Testis (tissue), 3 donors: ENCODE results near the gene IL1RAPL1. TPM values are rescaled to one million over a fixed set of nuclear protein-coding genes. Genes with fewer than 3 reads are reported as not detected.

Source experiments
- DNase-seq: peaks from one replicate; pipeline ENCODE4 v3.0.0-alpha.2; 2019
- H3K27ac ChIP-seq, 2 donors: fragments of 200-600 bp; sonication (generic); one replicate each; pipeline ENCODE4 v1.5.1; 2019
- H3K27me3 ChIP-seq: fragments of 200-600 bp; sonication (generic); one replicate; pipeline ENCODE4 v1.5.1; 2019
- H3K36me3 ChIP-seq: fragments of 200-600 bp; sonication (generic); one replicate; pipeline ENCODE4 v1.5.1; 2017; ENCODE audit warnings: low read depth; ENCODE audit errors: missing control alignments
- H3K4me1 ChIP-seq: fragments of 200-600 bp; sonication (generic); one replicate; pipeline ENCODE4 v1.5.1; 2019
- H3K4me3 ChIP-seq, 2 donors: fragments of 200-600 bp; sonication (generic); one replicate each; pipeline ENCODE4 v1.5.1; 2017 to 2019
- H3K9me3 ChIP-seq: fragments of 200-600 bp; sonication (generic); one replicate; pipeline ENCODE4 v1.5.1; 2017
- CTCF ChIP-seq, 3 experiments: fragments of 450-650 bp in 2 of 3; fragments of 200-600 bp in 1 of 3; sonication (generic) in 1 of 3; IDR thresholded peaks; one replicate each; pipeline ENCODE4 v1.5.1; 2016 to 2019; ENCODE audit warnings: antibody characterized with exemption in 3 of 3, mild to moderate bottlenecking in 2 of 3, moderate library complexity in 1 of 3
- POLR2A ChIP-seq: fragments of 450-650 bp; IDR thresholded peaks from one replicate; pipeline ENCODE4 v1.6.1; 2017; ENCODE audit warnings: antibody characterized with exemption, mild to moderate bottlenecking, moderate library complexity
- WGBS, 2 donors: methylation state at CpG; one replicate each; pipeline ENCODE4 v1.1.5; 2018; 5-methylcytosine and 5-hydroxymethylcytosine counted together
- intact Hi-C: fragments of 100-400 bp; cut with DNase I; formaldehyde crosslinking; loops from one replicate; pipeline ENCODE4 v1.15.1; 2023; ENCODE audit warnings: low total_unique reads
- polyA plus RNA-seq: library from polyadenylated mRNA; stranded (reverse); fragments of 350-450 nt; fragmentation: Illumina TruSeq; extraction: RNeasy Lipid Tissue Mini Kit (QIAGEN cat#74804); gene quantifications from one replicate; pipeline ENCODE4 v1.2.3, GENCODE V29; 2014; ENCODE audit warnings: low read depth, low replicate concordance; ENCODE audit not compliant: insufficient read depth
- total RNA-seq, 2 donors: library from RNA; depleted of rRNA; stranded (reverse); fragments of >200 nt; gene quantifications; one replicate each; pipeline ENCODE4 v1.2.3, GENCODE V29; 2016

IL1RAPL1 gene
- total and polyA plus RNA-seq, 3 donors from 2014 or later = 0.13 to 0.94 (median 0.93) TPM

DNA sequence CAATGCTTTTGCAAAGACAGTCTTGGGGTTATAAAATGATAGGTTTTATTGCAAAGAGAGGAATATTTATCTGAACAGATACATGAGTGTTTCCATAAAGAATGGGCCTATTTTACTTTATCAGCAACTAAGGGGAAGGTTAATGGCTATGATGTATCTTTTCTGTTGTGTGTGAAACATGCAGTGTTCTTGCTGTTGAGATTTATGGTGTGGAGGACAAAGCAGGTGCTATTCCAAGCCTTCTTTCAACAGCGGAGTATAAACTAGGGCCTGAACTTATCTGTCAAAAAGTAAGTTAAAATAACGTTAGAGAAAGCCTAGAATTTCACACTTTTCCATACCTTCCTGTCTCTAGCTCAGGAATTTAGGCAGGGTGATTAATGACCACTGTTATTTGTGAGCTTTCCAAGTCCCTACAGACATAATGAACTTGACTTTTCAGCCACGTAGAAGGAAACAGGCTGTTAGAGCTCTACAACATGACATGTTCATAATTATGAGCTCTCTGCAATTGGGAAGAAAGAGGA is 411.4 kb downstream of the IL1RAPL1 start:
- H3K4me1 ChIP-seq = no peaks in the 10 kb centered on the region
- H3K36me3 ChIP-seq = no peaks in the 10 kb centered on the region
- intact Hi-C loops = no loop called here
- no peaks in the 10 kb centered on the region for H3K9me3 ChIP-seq
- DNase-seq = no peak
- H3K4me3 ChIP-seq = no peak overlapping the region
- H3K27me3 ChIP-seq = no peaks in the 10 kb centered on the region
- TF ChIP-seq POLR2A (no peak), CTCF (IDR thresholded peaks at IDR 0.05) (no peak)
- H3K27ac ChIP-seq = no peak overlapping the region
- WGBS, 2 donors = 51 to 58% methylated on average over 3 of the region's 3 CpGs

DNA sequence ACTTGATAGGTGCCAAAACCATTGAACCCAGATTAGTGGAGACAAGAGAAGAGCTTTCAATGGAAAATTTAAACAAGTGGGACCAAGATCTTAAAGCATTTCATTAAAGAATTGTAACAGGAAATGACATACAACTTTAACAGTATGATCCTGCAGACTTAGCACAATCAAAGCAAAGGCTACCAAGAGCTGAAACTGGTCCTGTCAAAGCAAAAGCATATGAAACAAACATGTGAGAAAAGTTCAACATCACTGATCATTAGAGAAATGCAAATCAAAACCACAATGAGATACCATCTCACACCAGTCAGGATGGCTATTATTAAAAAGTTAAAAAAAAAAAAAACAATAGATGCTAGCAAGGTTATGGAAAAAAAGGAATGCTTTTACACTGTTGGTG is 425.6 kb downstream of the IL1RAPL1 start:
- Histone ChIP-seq H3K27me3 (no peaks in the 10 kb centered on the region), H3K36me3 (no peaks in the 10 kb centered on the region), H3K4me3 (no peak overlapping the region), H3K4me1 (no peaks in the 10 kb centered on the region), H3K27ac (no peak overlapping the region), H3K9me3 (no peaks in the 10 kb centered on the region)
- intact Hi-C loops = no loop called here
- DNase-seq = no peak
- TF ChIP-seq POLR2A (no peak), CTCF (IDR thresholded peaks at IDR 0.05) (no peak)

DNA sequence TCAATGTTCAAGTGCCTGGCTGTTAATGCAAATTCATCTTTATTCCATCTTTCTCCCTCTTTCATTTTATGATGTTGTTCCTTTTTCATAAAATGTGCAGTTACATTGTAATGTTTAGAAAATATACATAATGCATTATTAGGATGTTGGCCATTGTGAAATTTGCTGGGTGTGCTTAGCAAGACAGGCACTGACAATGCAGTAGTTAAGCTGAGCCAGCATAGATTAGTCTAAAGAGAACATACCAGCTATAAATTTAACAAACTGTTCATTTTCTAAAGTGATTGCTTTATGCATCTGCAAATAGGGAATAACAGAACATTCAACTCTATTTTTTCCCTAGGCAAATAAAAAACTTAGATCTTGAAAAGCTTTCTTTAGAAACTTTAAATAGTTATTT is 436.0 kb downstream of the IL1RAPL1 start:
- no peak for DNase-seq
- Histone ChIP-seq H3K27ac (no peak overlapping the region), H3K9me3 (no peaks in the 10 kb centered on the region), H3K27me3 (no peaks in the 10 kb centered on the region), H3K4me3 (no peak overlapping the region), H3K4me1 (no peaks in the 10 kb centered on the region), H3K36me3 (no peaks in the 10 kb centered on the region)
- intact Hi-C loops = no loop called here
- TF ChIP-seq POLR2A = no peak
- TF ChIP-seq CTCF (IDR thresholded peaks at IDR 0.05) = no peak

GRCh38 chrX:29024871-29025270 is 437.6 kb downstream of the IL1RAPL1 start:
- DNase-seq = no peak
- no peaks in the 10 kb centered on the region for H3K9me3 ChIP-seq
- no peaks in the 10 kb centered on the region for H3K27me3 ChIP-seq
- TF ChIP-seq CTCF (IDR thresholded peaks at IDR 0.05) (no peak), POLR2A (no peak)
- H3K27ac ChIP-seq = no peak overlapping the region
- H3K4me3 ChIP-seq = no peak overlapping the region
- no peaks in the 10 kb centered on the region for H3K4me1 ChIP-seq
- 76 to 80% methylated on average over 2 of the region's 2 CpGs for WGBS, 2 donors
- no peaks in the 10 kb centered on the region for H3K36me3 ChIP-seq
- intact Hi-C loops = no loop called here

DNA sequence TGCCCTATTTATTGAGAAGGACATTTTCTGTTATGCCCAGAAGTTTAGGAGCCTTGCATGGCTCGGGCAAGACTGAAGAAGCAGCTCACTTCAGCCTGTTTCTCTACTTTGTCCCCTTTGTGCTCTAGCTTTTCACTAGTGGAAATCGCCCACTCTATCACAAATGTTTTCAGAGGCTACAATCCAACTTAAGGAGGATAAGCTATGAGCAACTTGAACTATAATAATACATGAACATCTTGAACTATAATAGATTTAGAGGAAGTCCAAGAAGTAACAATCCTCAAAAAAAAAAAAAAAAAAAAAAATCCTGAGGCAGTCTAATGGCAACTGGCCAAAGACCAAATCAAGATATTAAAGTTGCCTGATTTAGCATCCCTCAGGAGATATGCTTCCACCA is 452.3 kb downstream of the IL1RAPL1 start:
- no peak for TF ChIP-seq POLR2A
- TF ChIP-seq CTCF (IDR thresholded peaks at IDR 0.05) = no peak
- Histone ChIP-seq H3K4me1 (no peaks in the 10 kb centered on the region), H3K9me3 (no peaks in the 10 kb centered on the region), H3K36me3 (no peaks in the 10 kb centered on the region), H3K27ac (no peak overlapping the region), H3K4me3 (no peak overlapping the region), H3K27me3 (no peaks in the 10 kb centered on the region)
- intact Hi-C loops = no loop called here
- WGBS, 2 donors = 55 to 77% methylated on average over 2 of the region's 2 CpGs
- no peak for DNase-seq
